A673 (cell line): ENCODE results near the gene PGP.

Experiments used
- CTCF ChIP-seq: fragments of 300-800, 200-600 bp; sonication (generic); conservative IDR thresholded peaks from 2 replicates; pipeline ENCODE4 v1.5.1; 2017; ENCODE audit warnings: low read depth, mild to moderate bottlenecking, antibody characterized with exemption, low read length, moderate library complexity, mixed read lengths
- EZH2 ChIP-seq: fragments of 200-600 bp; sonication (generic); IDR thresholded peaks from 2 replicates; pipeline ENCODE4 v1.6.1; 2017; ENCODE audit warnings: borderline replicate concordance, low read depth, mild to moderate bottlenecking, mixed read lengths, antibody characterized with exemption, low read length; ENCODE audit not compliant: poor library complexity, severe bottlenecking

GRCh38 chr16:2179107-2179501 is 35.5 kb downstream of the PGP start:
- TF ChIP-seq CTCF (no peak), EZH2 (no peak)
